ENCODE measurements around the gene SLC47A2. TPM values are rescaled to one million over a fixed set of nuclear protein-coding genes. Genes with fewer than 3 reads are reported as not detected.

SLC47A2 gene
- total and polyA plus RNA-seq, 2 of the 13 experiments (the other 11 are each of a cell fraction or from before 2014, with no cell fraction given), result 0.04 TPM; not detected in 1

DNA sequence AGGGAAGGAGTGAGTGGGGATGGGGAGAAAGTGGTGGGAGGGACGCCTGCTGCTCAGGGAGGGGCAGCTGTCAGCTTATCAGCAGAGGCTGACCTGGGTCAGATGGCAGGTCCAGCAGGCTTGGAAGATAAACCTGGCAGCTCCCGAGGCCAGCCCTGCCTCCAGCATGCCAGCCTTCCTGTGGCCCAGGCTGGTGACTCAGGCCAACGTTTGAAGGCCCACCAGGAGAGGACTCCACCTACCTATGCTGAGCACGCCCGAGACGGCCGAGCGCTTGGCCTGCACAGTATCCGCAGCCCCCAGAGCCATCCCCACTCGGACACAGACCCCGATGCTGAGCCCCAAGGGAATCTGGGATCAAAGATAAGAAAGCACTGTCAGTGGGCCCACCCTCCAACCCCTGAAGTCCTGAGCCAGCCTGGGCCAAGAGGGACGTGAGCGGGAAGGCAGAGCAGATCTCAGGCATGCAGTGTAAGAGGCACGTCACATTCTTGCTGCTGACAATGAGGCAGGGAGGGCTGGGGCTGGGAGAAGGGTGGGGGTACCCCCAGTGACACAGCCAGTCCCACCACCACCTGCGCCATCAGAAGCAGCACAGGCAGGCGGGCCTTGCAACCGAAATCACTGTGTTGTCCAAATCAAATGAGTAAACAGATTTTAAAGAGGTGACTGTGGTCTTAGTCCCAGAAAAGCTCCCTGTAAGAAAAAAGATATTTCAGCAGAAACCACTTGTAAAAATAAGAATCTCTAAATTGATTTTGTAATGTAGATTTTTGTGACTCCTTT, 12.4 kb downstream of the SLC47A2 start (continued):
- TF ChIP-seq ZNF296 (CRISPR knock-in tag; conservative IDR thresholded peaks at IDR 0.05) (no peak; the same call in 1 of the 2 replicates), ZNF337 (CRISPR knock-in tag; IDR thresholded peaks at IDR 0.05; ENCODE audit: borderline replicate concordance, low read depth) (no peak), ZNF766 (CRISPR knock-in tag; IDR thresholded peaks at IDR 0.05; ENCODE audit: borderline replicate concordance) (no peak), CHCHD3 (CRISPR knock-in tag; IDR thresholded peaks at IDR 0.05) (no peak), ZNF510 (CRISPR knock-in tag; IDR thresholded peaks at IDR 0.05; ENCODE audit: low read depth) (no peak; the same call in 1 of the 2 replicates), SETDB1 (CRISPR knock-in tag; IDR thresholded peaks at IDR 0.05; ENCODE audit: borderline replicate concordance) (no peak), TGIF2 (CRISPR knock-in tag; IDR thresholded peaks at IDR 0.05) (no peak), ZNF775 (CRISPR knock-in tag; IDR thresholded peaks at IDR 0.05; ENCODE audit: borderline replicate concordance) (no peak), ZFAT (CRISPR knock-in tag; conservative IDR thresholded peaks at IDR 0.05) (no peak), SIN3B (IDR thresholded peaks at IDR 0.05; ENCODE audit: low read length) (no peak), ZNF232 (CRISPR knock-in tag; IDR thresholded peaks at IDR 0.05; ENCODE audit: borderline replicate concordance) (no peak), ZNF776 (CRISPR knock-in tag; IDR thresholded peaks at IDR 0.05) (no peak)
- TF ChIP-seq, protein P1, sequence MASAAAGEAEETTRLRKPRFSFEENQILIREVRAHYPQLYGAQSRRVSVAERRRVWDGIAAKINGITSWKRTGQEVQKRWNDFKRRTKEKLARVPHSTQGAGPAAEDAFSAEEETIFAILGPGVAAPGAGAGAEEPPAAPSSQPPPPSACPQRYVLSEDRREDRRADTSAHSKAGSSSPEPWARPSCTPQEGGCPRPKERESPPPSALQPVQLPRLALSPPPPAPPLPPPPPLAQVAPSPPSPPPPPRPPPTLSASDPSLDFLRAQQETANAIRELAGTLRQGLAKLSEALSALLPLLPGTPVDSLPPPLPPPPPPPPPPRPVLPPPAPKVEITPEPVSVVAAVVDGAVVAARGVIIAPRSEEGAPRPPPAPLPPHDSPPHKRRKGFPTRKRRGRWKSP (CRISPR knock-in tag; IDR thresholded peaks at IDR 0.05), result no peak
- TF ChIP-seq, protein P2, sequence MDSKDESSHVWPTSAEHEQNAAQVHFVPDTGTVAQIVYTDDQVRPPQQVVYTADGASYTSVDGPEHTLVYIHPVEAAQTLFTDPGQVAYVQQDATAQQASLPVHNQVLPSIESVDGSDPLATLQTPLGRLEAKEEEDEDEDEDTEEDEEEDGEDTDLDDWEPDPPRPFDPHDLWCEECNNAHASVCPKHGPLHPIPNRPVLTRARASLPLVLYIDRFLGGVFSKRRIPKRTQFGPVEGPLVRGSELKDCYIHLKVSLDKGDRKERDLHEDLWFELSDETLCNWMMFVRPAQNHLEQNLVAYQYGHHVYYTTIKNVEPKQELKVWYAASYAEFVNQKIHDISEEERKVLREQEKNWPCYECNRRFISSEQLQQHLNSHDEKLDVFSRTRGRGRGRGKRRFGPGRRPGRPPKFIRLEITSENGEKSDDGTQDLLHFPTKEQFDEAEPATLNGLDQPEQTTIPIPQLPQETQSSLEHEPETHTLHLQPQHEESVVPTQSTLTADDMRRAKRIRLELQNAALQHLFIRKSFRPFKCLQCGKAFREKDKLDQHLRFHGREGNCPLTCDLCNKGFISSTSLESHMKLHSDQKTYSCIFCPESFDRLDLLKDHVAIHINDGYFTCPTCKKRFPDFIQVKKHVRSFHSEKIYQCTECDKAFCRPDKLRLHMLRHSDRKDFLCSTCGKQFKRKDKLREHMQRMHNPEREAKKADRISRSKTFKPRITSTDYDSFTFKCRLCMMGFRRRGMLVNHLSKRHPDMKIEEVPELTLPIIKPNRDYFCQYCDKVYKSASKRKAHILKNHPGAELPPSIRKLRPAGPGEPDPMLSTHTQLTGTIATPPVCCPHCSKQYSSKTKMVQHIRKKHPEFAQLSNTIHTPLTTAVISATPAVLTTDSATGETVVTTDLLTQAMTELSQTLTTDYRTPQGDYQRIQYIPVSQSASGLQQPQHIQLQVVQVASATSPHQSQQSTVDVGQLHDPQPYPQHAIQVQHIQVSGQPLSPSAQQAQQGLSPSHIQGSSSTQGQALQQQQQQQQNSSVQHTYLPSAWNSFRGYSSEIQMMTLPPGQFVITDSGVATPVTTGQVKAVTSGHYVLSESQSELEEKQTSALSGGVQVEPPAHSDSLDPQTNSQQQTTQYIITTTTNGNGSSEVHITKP (CRISPR knock-in tag; IDR thresholded peaks at IDR 0.05; ENCODE audit: low read depth), result no peak
- TF ChIP-seq, protein P3, sequence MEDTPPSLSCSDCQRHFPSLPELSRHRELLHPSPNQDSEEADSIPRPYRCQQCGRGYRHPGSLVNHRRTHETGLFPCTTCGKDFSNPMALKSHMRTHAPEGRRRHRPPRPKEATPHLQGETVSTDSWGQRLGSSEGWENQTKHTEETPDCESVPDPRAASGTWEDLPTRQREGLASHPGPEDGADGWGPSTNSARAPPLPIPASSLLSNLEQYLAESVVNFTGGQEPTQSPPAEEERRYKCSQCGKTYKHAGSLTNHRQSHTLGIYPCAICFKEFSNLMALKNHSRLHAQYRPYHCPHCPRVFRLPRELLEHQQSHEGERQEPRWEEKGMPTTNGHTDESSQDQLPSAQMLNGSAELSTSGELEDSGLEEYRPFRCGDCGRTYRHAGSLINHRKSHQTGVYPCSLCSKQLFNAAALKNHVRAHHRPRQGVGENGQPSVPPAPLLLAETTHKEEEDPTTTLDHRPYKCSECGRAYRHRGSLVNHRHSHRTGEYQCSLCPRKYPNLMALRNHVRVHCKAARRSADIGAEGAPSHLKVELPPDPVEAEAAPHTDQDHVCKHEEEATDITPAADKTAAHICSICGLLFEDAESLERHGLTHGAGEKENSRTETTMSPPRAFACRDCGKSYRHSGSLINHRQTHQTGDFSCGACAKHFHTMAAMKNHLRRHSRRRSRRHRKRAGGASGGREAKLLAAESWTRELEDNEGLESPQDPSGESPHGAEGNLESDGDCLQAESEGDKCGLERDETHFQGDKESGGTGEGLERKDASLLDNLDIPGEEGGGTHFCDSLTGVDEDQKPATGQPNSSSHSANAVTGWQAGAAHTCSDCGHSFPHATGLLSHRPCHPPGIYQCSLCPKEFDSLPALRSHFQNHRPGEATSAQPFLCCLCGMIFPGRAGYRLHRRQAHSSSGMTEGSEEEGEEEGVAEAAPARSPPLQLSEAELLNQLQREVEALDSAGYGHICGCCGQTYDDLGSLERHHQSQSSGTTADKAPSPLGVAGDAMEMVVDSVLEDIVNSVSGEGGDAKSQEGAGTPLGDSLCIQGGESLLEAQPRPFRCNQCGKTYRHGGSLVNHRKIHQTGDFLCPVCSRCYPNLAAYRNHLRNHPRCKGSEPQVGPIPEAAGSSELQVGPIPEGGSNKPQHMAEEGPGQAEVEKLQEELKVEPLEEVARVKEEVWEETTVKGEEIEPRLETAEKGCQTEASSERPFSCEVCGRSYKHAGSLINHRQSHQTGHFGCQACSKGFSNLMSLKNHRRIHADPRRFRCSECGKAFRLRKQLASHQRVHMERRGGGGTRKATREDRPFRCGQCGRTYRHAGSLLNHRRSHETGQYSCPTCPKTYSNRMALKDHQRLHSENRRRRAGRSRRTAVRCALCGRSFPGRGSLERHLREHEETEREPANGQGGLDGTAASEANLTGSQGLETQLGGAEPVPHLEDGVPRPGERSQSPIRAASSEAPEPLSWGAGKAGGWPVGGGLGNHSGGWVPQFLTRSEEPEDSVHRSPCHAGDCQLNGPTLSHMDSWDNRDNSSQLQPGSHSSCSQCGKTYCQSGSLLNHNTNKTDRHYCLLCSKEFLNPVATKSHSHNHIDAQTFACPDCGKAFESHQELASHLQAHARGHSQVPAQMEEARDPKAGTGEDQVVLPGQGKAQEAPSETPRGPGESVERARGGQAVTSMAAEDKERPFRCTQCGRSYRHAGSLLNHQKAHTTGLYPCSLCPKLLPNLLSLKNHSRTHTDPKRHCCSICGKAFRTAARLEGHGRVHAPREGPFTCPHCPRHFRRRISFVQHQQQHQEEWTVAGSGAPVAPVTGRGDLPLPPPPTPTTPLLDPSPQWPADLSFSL (CRISPR knock-in tag; IDR thresholded peaks at IDR 0.05), result no peak
- TF ChIP-seq, protein P4, sequence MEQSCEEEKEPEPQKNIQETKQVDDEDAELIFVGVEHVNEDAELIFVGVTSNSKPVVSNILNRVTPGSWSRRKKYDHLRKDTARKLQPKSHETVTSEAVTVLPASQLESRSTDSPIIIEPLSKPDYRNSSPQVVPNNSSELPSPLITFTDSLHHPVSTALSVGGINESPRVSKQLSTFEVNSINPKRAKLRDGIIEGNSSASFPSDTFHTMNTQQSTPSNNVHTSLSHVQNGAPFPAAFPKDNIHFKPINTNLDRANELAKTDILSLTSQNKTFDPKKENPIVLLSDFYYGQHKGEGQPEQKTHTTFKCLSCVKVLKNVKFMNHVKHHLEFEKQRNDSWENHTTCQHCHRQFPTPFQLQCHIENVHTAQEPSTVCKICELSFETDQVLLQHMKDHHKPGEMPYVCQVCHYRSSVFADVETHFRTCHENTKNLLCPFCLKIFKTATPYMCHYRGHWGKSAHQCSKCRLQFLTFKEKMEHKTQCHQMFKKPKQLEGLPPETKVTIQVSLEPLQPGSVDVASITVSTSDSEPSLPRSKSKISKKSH (CRISPR knock-in tag; IDR thresholded peaks at IDR 0.05; ENCODE audit: borderline replicate concordance), result no peak
